SK-MEL-5 (cell line): Measurements from ENCODE around the gene NPY. TPM values are rescaled to one million over a fixed set of nuclear protein-coding genes. Genes with fewer than 3 reads are reported as not detected.

Experiments
- DNase-seq: peaks from one replicate; pipeline ENCODE4 v3.0.0-alpha.2; 2016; ENCODE audit warnings: low read depth, low spot score
- in situ Hi-C: cut with HindIII; loops from 2 replicates; pipeline ENCODE4 v1.10.0; 2016; ENCODE audit warnings: low sequenced_read_pairs, high pct_unique_total_duplicates, low pct_unique_long_range_greater_than_20kb
- total RNA-seq: library from RNA; depleted of rRNA; stranded (reverse); fragments of >200 nt; shearing (Covaris generic); gene quantifications from 2 replicates; pipeline ENCODE4 v1.2.3, GENCODE V29; 2014

NPY gene
- total RNA-seq, 1 experiment from 2014 or later = not detected

GRCh38 chr7:24301703-24302102 is 17.7 kb downstream of the NPY start:
- in situ Hi-C loops = no loop called here

GRCh38 chr7:24304494-24305095 is 20.6 kb downstream of the NPY start:
- in situ Hi-C loops = no loop called here

More at GRCh38 chr7:24301703-24302102, 17.7 kb downstream of the NPY start:
- DNase-seq = no peak

GRCh38 chr7:24307326-24307725 is 23.3 kb downstream of the NPY start:
- in situ Hi-C loops = no loop called here

More at GRCh38 chr7:24304494-24305095, 20.6 kb downstream of the NPY start:
- no peak for DNase-seq

GRCh38 chr7:24312588-24312987 is 28.6 kb downstream of the NPY start:
- no peak for DNase-seq
- in situ Hi-C loops = no loop called here

More at GRCh38 chr7:24307326-24307725, 23.3 kb downstream of the NPY start:
- DNase-seq = no peak

GRCh38 chr7:24313777-24314176 is 29.8 kb downstream of the NPY start:
- no peak for DNase-seq
- in situ Hi-C loops = no loop called here

- in situ Hi-C loops = no loop called here
- no peak for DNase-seq
These were observed 32.4 kb downstream of the NPY start for GRCh38 chr7:24316340-24316739.

GRCh38 chr7:24318326-24318725 is 34.3 kb downstream of the NPY start:
- in situ Hi-C loops = no loop called here

GRCh38 chr7:24319209-24319608 is 35.2 kb downstream of the NPY start:
- in situ Hi-C loops = no loop called here
- DNase-seq = no peak

More at GRCh38 chr7:24318326-24318725, 34.3 kb downstream of the NPY start:
- peak; percentile 84 for DNase-seq

- in situ Hi-C loops = no loop called here
- DNase-seq = no peak
These were observed 40.0 kb downstream of the NPY start for GRCh38 chr7:24323961-24324480.

GRCh38 chr7:24325708-24326107 is 41.7 kb downstream of the NPY start:
- in situ Hi-C loops = no loop called here
- DNase-seq = no peak

- DNase-seq = no peak
- in situ Hi-C loops = no loop called here
These were observed 44.1 kb downstream of the NPY start for GRCh38 chr7:24328050-24328449.

- in situ Hi-C loops = no loop called here
- no peak for DNase-seq
These were observed 44.9 kb downstream of the NPY start for GRCh38 chr7:24328894-24329293.

GRCh38 chr7:24334012-24334411 is 50.0 kb downstream of the NPY start:
- in situ Hi-C loops = no loop called here
- DNase-seq = no peak

GRCh38 chr7:24334627-24335026 is 50.6 kb downstream of the NPY start:
- in situ Hi-C loops = no loop called here

GRCh38 chr7:24336461-24336860 is 52.5 kb downstream of the NPY start:
- in situ Hi-C loops = no loop called here
- no peak for DNase-seq

More at GRCh38 chr7:24334627-24335026, 50.6 kb downstream of the NPY start:
- no peak for DNase-seq

- DNase-seq = no peak
- in situ Hi-C loops = no loop called here
These were observed 53.2 kb downstream of the NPY start for GRCh38 chr7:24337180-24337579.

- in situ Hi-C loops = no loop called here
- no peak for DNase-seq
These were observed 55.6 kb downstream of the NPY start for GRCh38 chr7:24339575-24339974.

- no peak for DNase-seq
- in situ Hi-C loops = no loop called here
These were observed 56.7 kb downstream of the NPY start for GRCh38 chr7:24340727-24341126.
